Suppressor macrophage (primary cell): ENCODE results near the gene CIAPIN1.
A peak's percentile ranks its signal among the peaks of the same experiment; 100 is the strongest.

Source experiments
- DNase-seq, 4 experiments: peaks; one replicate each; pipeline ENCODE4 v3.0.0-alpha.2; 2020 to 2022

The CIAPIN1 gene

GRCh38 chr16:57476546-57477410, 29.6 kb upstream of the CIAPIN1 start:
- no peak for DNase-seq

- peak; percentile 51 to 68 (median 59) for DNase-seq
These were observed 28.6 kb upstream of the CIAPIN1 start for GRCh38 chr16:57475711-57476339.

- DNase-seq: no peak
These were observed 27.8 kb upstream of the CIAPIN1 start for GRCh38 chr16:57474671-57475661.

- no peak for DNase-seq
These were observed 26.7 kb upstream of the CIAPIN1 start for GRCh38 chr16:57473906-57474305.

GRCh38 chr16:57473176-57473840, 26.1 kb upstream of the CIAPIN1 start:
- DNase-seq: no peak

- no peak for DNase-seq
These were observed 25.5 kb upstream of the CIAPIN1 start for GRCh38 chr16:57472665-57473060.

GRCh38 chr16:57471852-57472664, 24.9 kb upstream of the CIAPIN1 start:
- no peak for DNase-seq

- no peak for DNase-seq
These were observed 24.0 kb upstream of the CIAPIN1 start for GRCh38 chr16:57471209-57471608.

- peak; percentile 36 to 62 (median 55) for DNase-seq
These were observed 23.5 kb upstream of the CIAPIN1 start for GRCh38 chr16:57470711-57471110.

- no peak for DNase-seq
These were observed 22.8 kb upstream of the CIAPIN1 start for GRCh38 chr16:57469917-57470470.

- DNase-seq: no peak
These were observed 21.9 kb upstream of the CIAPIN1 start for GRCh38 chr16:57469046-57469445.

GRCh38 chr16:57468346-57468745, 21.2 kb upstream of the CIAPIN1 start:
- DNase-seq: no peak

- DNase-seq: no peak
These were observed 17.3 kb upstream of the CIAPIN1 start for GRCh38 chr16:57464523-57464922.

GRCh38 chr16:57462978-57463362, 15.8 kb upstream of the CIAPIN1 start:
- peak; percentile 20 to 63 (median 48) for DNase-seq

GRCh38 chr16:57462209-57462977, 15.2 kb upstream of the CIAPIN1 start, which contains the start of gene POLR2C:
Gene POLR2C, plus strand, starts transcription at chr16:57462679. Its CDS starts 46 bp downstream, at chr16:57462725.
- peak; percentile 91 to 96 (median 96) for DNase-seq

GRCh38 chr16:57452021-57452420, 4.8 kb upstream of the CIAPIN1 start:
- DNase-seq: no peak

GRCh38 chr16:57446531-57447185, 527 bp downstream of the CIAPIN1 start:
- DNase-seq: peak; percentile 10 to 51 (median 32)

GRCh38 chr16:57445510-57445909, 1.7 kb downstream of the CIAPIN1 start:
- DNase-seq: no peak

- no peak for DNase-seq
These were observed 2.5 kb downstream of the CIAPIN1 start for GRCh38 chr16:57444711-57445110.
